H1 (cell line): ENCODE measurements around the gene IL4. TPM values are rescaled to one million over a fixed set of nuclear protein-coding genes. Genes with fewer than 3 reads are reported as not detected.

ENCODE experiments used
- CTCF ChIA-PET: fragments of 300-600 bp; sonication (Branson Sonifier 250); formaldehyde crosslinking; loops from one replicate; lab custom pipeline; 2021; ENCODE audit not compliant: partially characterized antibody; lab: Charles Lee
- POLR2A ChIA-PET: fragments of 300-600 bp; sonication (Branson Sonifier 250); formaldehyde crosslinking; loops from one replicate; lab custom pipeline; 2021; ENCODE audit warnings: inconsistent platforms; ENCODE audit not compliant: partially characterized antibody; lab: Charles Lee
- DNase-seq, 2 experiments: peaks; one replicate each; pipeline versions ENCODE4 v3.0.0 to v3.0.0-alpha.2; 2010 to 2022; ENCODE audit warnings: low spot score in 2 of 2, low read depth in 1 of 2, mixed read lengths in 1 of 2
- FAIRE-seq: peaks from 2 replicates; lab custom pipeline; 2011; peaks lifted over from hg19 to GRCh38; lab: Jason Lieb, UNC
- H2AFZ ChIP-seq: 2 replicates; pipeline ENCODE4 v1.8.1; 2012; ENCODE audit warnings: low read length, inconsistent platforms
- H2AK5ac ChIP-seq: 2 replicates; pipeline ENCODE4 v1.6.1; 2013; ENCODE audit warnings: low read depth, low read length
- H2BK120ac ChIP-seq: replicated peaks from 2 replicates; pipeline ENCODE3; 2013; ENCODE audit warnings: low read depth, low read length, inconsistent platforms
- H2BK12ac ChIP-seq: 2 replicates; pipeline ENCODE4 v1.6.1; 2013; ENCODE audit warnings: low read depth, low read length
- H2BK15ac ChIP-seq: 2 replicates; pipeline ENCODE4 v1.6.1; 2013; ENCODE audit warnings: low read length
- H2BK20ac ChIP-seq: 2 replicates; pipeline ENCODE4 v1.6.1; 2013; ENCODE audit warnings: low read length
- H2BK5ac ChIP-seq: 2 replicates; pipeline ENCODE4 v1.6.1; 2013; ENCODE audit warnings: low read depth, low read length
- H3K14ac ChIP-seq: 2 replicates; pipeline ENCODE4 v1.6.1; 2013; ENCODE audit warnings: inconsistent platforms; ENCODE audit not compliant: insufficient read length
- H3K18ac ChIP-seq: 2 replicates; pipeline ENCODE4 v1.6.1; 2013; ENCODE audit warnings: low read length; ENCODE audit errors: extremely low read depth
- H3K23ac ChIP-seq: 2 replicates; pipeline ENCODE4 v1.6.1; 2013; ENCODE audit warnings: inconsistent platforms; ENCODE audit not compliant: insufficient read length
- H3K23me2 ChIP-seq: 2 replicates; pipeline ENCODE4 v1.6.1; 2013; ENCODE audit warnings: low read depth, low read length
- H3K27ac ChIP-seq: 2 replicates; pipeline ENCODE4 v1.6.1; 2011; ENCODE audit warnings: low read depth, low read length, inconsistent platforms
- H3K27me3 ChIP-seq, 4 experiments: replicated peaks in 1 of 4; 1 replicate in 1 of 4; 2 replicates in 3 of 4; pipeline versions ENCODE4 v1.6.1 to v1.8.1; 2011 to 2013; ENCODE audit warnings: low read length in 3 of 4, mild to moderate bottlenecking in 3 of 4, inconsistent platforms in 2 of 4, mixed read lengths in 2 of 4, moderate library complexity in 1 of 4; ENCODE audit not compliant: control insufficient read depth in 3 of 4, insufficient read depth in 3 of 4; ENCODE audit errors: extremely low read depth in 1 of 4
- H3K36me3 ChIP-seq, 4 experiments: 2 replicates each; pipeline versions ENCODE4 v1.6.1 to v1.8.1; 2011 to 2013; ENCODE audit warnings: mild to moderate bottlenecking in 4 of 4, low read length in 3 of 4, moderate library complexity in 2 of 4, control low read depth in 1 of 4, inconsistent platforms in 1 of 4; ENCODE audit not compliant: insufficient read depth in 4 of 4, control insufficient read depth in 2 of 4
- H3K4ac ChIP-seq: replicated peaks from 2 replicates; pipeline ENCODE3; 2013; ENCODE audit warnings: low read length, low read depth, mixed read lengths, inconsistent platforms; ENCODE audit not compliant: insufficient read length
- H3K4me1 ChIP-seq, 4 experiments: replicated peaks in 1 of 4; 1 replicate in 1 of 4; 2 replicates in 3 of 4; pipeline versions ENCODE4 v1.6.1 to v1.8.1; 2011 to 2013; ENCODE audit warnings: low read length in 3 of 4, inconsistent platforms in 2 of 4, mixed read lengths in 1 of 4; ENCODE audit not compliant: insufficient read depth in 4 of 4, control insufficient read depth in 3 of 4
- H3K4me2 ChIP-seq, 2 experiments: 2 replicates each; pipeline versions ENCODE4 v1.6.1 to v1.8.1; 2011 to 2013; ENCODE audit warnings: low read depth in 2 of 2, low read length in 2 of 2, control low read depth in 1 of 2, inconsistent platforms in 1 of 2, mild to moderate bottlenecking in 1 of 2; ENCODE audit not compliant: insufficient read depth in 1 of 2
- H3K4me3 ChIP-seq, 4 experiments: fragments of 200-600, 300-600 bp in 1 of 4; sonication (generic), shearing (Covaris generic), sonication (Bioruptor Twin) in 1 of 4; 2 replicates each; pipeline versions ENCODE4 v1.5.1 to v1.8.1; 2011 to 2016; ENCODE audit warnings: low read length in 4 of 4, low read depth in 3 of 4, control low read depth in 2 of 4, inconsistent platforms in 2 of 4, mild to moderate bottlenecking in 2 of 4, mixed read lengths in 1 of 4, moderate library complexity in 1 of 4; ENCODE audit not compliant: insufficient read depth in 2 of 4; ENCODE audit errors: extremely low read depth in 1 of 4
- H3K56ac ChIP-seq: replicated peaks from 2 replicates; pipeline ENCODE3; 2013; ENCODE audit warnings: low read depth, mild to moderate bottlenecking, mixed read lengths, low read length, inconsistent platforms; ENCODE audit not compliant: insufficient read length
- H3K79me1 ChIP-seq: 2 replicates; pipeline ENCODE4 v1.6.1; 2013; ENCODE audit warnings: low read depth, low read length, control low read depth
- H3K79me2 ChIP-seq, 2 experiments: 2 replicates each; pipeline versions ENCODE4 v1.6.1 to v1.8.1; 2012 to 2013; ENCODE audit warnings: low read length in 2 of 2, mild to moderate bottlenecking in 2 of 2, inconsistent platforms in 1 of 2; ENCODE audit not compliant: insufficient read depth in 2 of 2, control insufficient read depth in 1 of 2
- H3K9ac ChIP-seq, 4 experiments: replicated peaks in 1 of 4; 1 replicate in 1 of 4; 2 replicates in 3 of 4; pipeline versions ENCODE4 v1.6.1 to v1.8.1; 2011 to 2013; ENCODE audit warnings: low read depth in 3 of 4, low read length in 3 of 4, control low read depth in 2 of 4, mild to moderate bottlenecking in 2 of 4, moderate library complexity in 2 of 4, inconsistent platforms in 1 of 4; ENCODE audit errors: extremely low read depth in 1 of 4
- H3K9me3 ChIP-seq, 2 experiments: 2 replicates each; pipeline versions ENCODE4 v1.6.1 to v1.8.1; 2012 to 2013; ENCODE audit warnings: mild to moderate bottlenecking in 2 of 2, moderate library complexity in 2 of 2, control low read depth in 1 of 2, inconsistent platforms in 1 of 2, low read depth in 1 of 2, low read length in 1 of 2, mixed read lengths in 1 of 2; ENCODE audit not compliant: insufficient read depth in 2 of 2
- H4K20me1 ChIP-seq, 2 experiments: replicated peaks in 1 of 2; 2 replicates each; pipeline versions ENCODE3 to v1.8.1; 2011 to 2013; ENCODE audit warnings: inconsistent platforms in 2 of 2, low read length in 2 of 2, mild to moderate bottlenecking in 1 of 2; ENCODE audit not compliant: insufficient read depth in 2 of 2, control insufficient read depth in 1 of 2
- H4K5ac ChIP-seq: 2 replicates; pipeline ENCODE4 v1.6.1; 2013; ENCODE audit warnings: low read length, low read depth, mixed read lengths, inconsistent platforms; ENCODE audit not compliant: insufficient read length
- H4K8ac ChIP-seq: 2 replicates; pipeline ENCODE4 v1.8.0; 2013; ENCODE audit warnings: mild to moderate bottlenecking, moderate library complexity, low read length, inconsistent platforms; ENCODE audit not compliant: insufficient read depth; ENCODE audit errors: extremely low read depth
- H4K91ac ChIP-seq: replicated peaks from 2 replicates; pipeline ENCODE3; 2013; ENCODE audit warnings: low read length, mixed read lengths, inconsistent platforms; ENCODE audit not compliant: insufficient read length
- WGBS, 2 experiments: shearing (Covaris generic) in 1 of 2; methylation state at CpG; one replicate each; pipeline versions ENCODE4 v1.1.6 to v1.1.7; 2013 to 2015; ENCODE audit warnings: low lambda C conversion rate in 2 of 2, mixed read lengths in 2 of 2, inconsistent platforms in 1 of 2, low coverage in 1 of 2, missing lambda C conversion rate in 1 of 2; ENCODE audit not compliant: insufficient replicate concordance in 2 of 2, insufficient coverage in 1 of 2, insufficient read length in 1 of 2; ENCODE audit errors: extremely low coverage in 1 of 2, missing lambda C conversion rate in 1 of 2; 5-methylcytosine and 5-hydroxymethylcytosine counted together
- polyA plus RNA-seq, 7 experiments: library from polyadenylated mRNA; depleted of rRNA in 3 of 7; stranded (reverse) in 5 of 7; unstranded in 2 of 7; fragments of >200 nt in 5 of 7; fragments of 200-250 nt in 2 of 7; gene quantifications; 1 replicate in 5 of 7; 2 replicates in 1 of 7; 4 replicates in 1 of 7; pipeline versions ENCODE4 v1.2.1 to v1.2.3, GENCODE V29; 2011 to 2013; ENCODE audit warnings: missing spikeins in 2 of 7, mixed read lengths in 2 of 7
- total RNA-seq: library from RNA; stranded (reverse); fragmentation: NEBNext Ultra II Directional; extraction: Animal tissue kit (Norgen Biotek cat#: 25700); gene quantifications from 2 replicates; pipeline ENCODE4 v1.2.1, GENCODE V29; 2021

Gene IL4
- total and polyA plus RNA-seq, 2 of the 8 experiments (the other 6 are each of a cell fraction or from before 2014, with no cell fraction given): not detected

DNA sequence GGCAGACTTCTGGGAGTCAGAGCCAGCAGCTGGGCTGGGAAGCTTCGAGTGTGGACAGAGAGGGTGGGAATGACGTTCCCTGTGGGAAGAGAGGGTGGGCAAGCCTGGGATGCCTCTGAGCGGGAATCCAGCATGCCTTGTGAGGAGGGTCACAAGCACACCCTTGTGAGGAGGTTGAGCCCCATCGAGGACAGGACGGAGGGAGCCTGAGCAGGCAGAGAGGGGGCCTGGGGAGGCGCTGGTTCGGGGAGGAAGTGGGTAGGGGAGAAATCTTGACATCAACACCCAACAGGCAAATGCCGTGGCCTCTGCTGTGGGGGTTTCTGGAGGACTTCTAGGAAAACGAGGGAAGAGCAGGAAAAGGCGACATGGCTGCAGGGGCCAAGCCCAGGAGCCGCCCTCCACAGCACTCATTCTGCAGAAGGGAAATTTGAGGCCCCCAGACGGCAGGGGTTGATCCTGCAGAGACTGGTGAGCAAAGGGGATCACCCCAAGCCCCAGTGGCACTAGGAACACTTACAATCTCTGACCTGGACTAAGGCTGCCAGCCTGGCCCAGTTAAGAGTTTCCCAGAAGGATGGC is 16.9 kb upstream of the IL4 start:
- no peak overlapping the region for H3K56ac ChIP-seq
- H4K20me1 ChIP-seq: peaks cover 0 to 1% of the 10 kb centered on the region in 2 experiments
- no peak overlapping the region for H2AFZ ChIP-seq
- no peak overlapping the region for H3K27ac ChIP-seq
- H4K91ac ChIP-seq: no peak overlapping the region
- DNase-seq (no peak), FAIRE-seq (no peak)
- H2BK5ac ChIP-seq: no peak overlapping the region
- peaks cover 10 to 40% (median 31%) of the 10 kb centered on the region in 4 experiments for H3K27me3 ChIP-seq
- no peak overlapping the region for H3K18ac ChIP-seq
- no peaks in the 10 kb centered on the region for H3K36me3 ChIP-seq
- H2BK120ac ChIP-seq: no peak overlapping the region
- no peaks in the 10 kb centered on the region for H3K79me2 ChIP-seq
- no peak overlapping the region for H2AK5ac ChIP-seq
- peak overlapping the region in 1 of 4 experiments; percentile 57; a peak in 4 of 8 replicates for H3K4me3 ChIP-seq
- H2BK20ac ChIP-seq: no peak overlapping the region
- no peaks in the 10 kb centered on the region for H3K79me1 ChIP-seq
- H3K4ac ChIP-seq: no peak overlapping the region
- POLR2A ChIA-PET: no interaction called here
- CTCF ChIA-PET: interaction anchor here (1.2 to 1.8 kb wide), 3 partner anchors 22 to 162 kb away, joined by 4 to 7 read pairs (median 7); no protein-coding TSS in a partner anchor
- no peak overlapping the region for H3K23ac ChIP-seq
- H3K4me2 ChIP-seq: peak overlapping the region; percentile 59 to 67
- H3K9me3 ChIP-seq: no peaks in the 10 kb centered on the region; a peak in 1 of 4 replicates
- peaks cover 0 to 8% (median under 1%) of the 10 kb centered on the region in 4 experiments; a peak in 4 of 7 replicates for H3K4me1 ChIP-seq
- H4K5ac ChIP-seq: no peak overlapping the region
- H3K14ac ChIP-seq: no peak overlapping the region
- H2BK12ac ChIP-seq: no peak overlapping the region
- peak overlapping the region; percentile 76 for H4K8ac ChIP-seq
- no peak overlapping the region for H3K9ac ChIP-seq
- 69% methylated on average over 10 of the region's 12 CpGs; no CpG with 5 or more reads in 1 of the 2 experiments for WGBS, 2 experiments
- 0 out of 2 replicates have a peak overlapping the region, but pooled peaks have one; percentile 61 for H2BK15ac ChIP-seq
- H3K23me2 ChIP-seq: peaks cover 2% of the 10 kb centered on the region; the same call in 1 of the 2 replicates
